Effector memory CD4-positive, alpha-beta T cell (primary cell): Measurements from ENCODE around the gene TGFA.

ENCODE experiments used
- DNase-seq, 3 donors: peaks; one replicate each; pipeline ENCODE4 v3.0.0-alpha.2; 2020
- H3K27ac ChIP-seq: 2 replicates; pipeline ENCODE4 v1.7.0; 2013; ENCODE audit warnings: mild to moderate bottlenecking, low read length, moderate library complexity; ENCODE audit not compliant: insufficient read depth, poor library complexity, severe bottlenecking
- H3K27me3 ChIP-seq: replicated peaks from 2 replicates; pipeline ENCODE4 v1.7.0; 2013; ENCODE audit warnings: mild to moderate bottlenecking, low read length; ENCODE audit not compliant: insufficient read depth, control insufficient read depth, poor library complexity, severe bottlenecking
- H3K36me3 ChIP-seq: 2 replicates; pipeline ENCODE4 v1.7.0; 2013; ENCODE audit warnings: mild to moderate bottlenecking, low read length, moderate library complexity; ENCODE audit not compliant: control insufficient read depth, insufficient read depth
- H3K4me1 ChIP-seq: 2 replicates; pipeline ENCODE4 v1.7.0; 2013; ENCODE audit warnings: low read length, mild to moderate bottlenecking; ENCODE audit not compliant: control insufficient read depth, insufficient read depth, poor library complexity, severe bottlenecking
- H3K4me3 ChIP-seq: 2 replicates; pipeline ENCODE4 v1.7.0; 2013; ENCODE audit warnings: low read length, low read depth, mild to moderate bottlenecking; ENCODE audit not compliant: insufficient read depth, poor library complexity, severe bottlenecking
- H3K9me3 ChIP-seq: 2 replicates; pipeline ENCODE4 v1.7.0; 2013; ENCODE audit warnings: mild to moderate bottlenecking, low read length, moderate library complexity; ENCODE audit not compliant: control insufficient read depth

The TGFA gene

DNA sequence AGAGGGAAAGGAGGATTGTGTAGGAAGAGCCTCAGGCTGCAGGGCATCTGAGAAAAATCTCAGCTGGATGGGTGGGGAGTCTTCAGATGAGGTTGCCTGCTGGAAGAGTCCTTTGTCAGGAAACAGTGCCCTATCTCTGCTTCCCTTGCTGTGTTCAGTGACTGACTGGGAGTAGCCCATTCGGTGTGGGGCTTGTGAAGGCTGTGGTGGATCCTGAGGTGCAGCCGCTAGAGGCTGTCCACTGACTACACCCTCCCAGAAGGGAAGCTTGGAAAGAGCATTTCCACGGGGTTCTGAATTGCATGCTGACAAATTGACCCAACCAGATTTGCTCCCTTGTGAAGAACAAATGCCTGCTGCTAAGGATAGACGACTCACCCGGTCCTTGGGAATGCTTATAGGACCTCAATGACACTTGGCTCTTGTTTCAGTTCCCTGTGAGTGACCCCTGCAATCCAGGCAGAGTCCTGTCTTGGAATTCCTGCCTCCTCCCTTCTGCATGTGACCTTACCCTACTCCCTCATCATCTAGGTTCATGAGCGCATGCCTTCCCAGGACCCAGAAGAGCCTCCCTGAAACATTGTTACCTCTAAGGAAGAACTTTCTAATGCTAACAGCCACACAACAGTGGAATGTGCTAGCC is 142.0 kb downstream of the TGFA start:
- H3K4me1 ChIP-seq = no peaks in the 10 kb centered on the region
- no peak for DNase-seq
- no peak overlapping the region for H3K27ac ChIP-seq
- H3K9me3 ChIP-seq = no peaks in the 10 kb centered on the region
- H3K36me3 ChIP-seq = no peaks in the 10 kb centered on the region
- H3K27me3 ChIP-seq = no peaks in the 10 kb centered on the region
- H3K4me3 ChIP-seq = no peak overlapping the region

DNA sequence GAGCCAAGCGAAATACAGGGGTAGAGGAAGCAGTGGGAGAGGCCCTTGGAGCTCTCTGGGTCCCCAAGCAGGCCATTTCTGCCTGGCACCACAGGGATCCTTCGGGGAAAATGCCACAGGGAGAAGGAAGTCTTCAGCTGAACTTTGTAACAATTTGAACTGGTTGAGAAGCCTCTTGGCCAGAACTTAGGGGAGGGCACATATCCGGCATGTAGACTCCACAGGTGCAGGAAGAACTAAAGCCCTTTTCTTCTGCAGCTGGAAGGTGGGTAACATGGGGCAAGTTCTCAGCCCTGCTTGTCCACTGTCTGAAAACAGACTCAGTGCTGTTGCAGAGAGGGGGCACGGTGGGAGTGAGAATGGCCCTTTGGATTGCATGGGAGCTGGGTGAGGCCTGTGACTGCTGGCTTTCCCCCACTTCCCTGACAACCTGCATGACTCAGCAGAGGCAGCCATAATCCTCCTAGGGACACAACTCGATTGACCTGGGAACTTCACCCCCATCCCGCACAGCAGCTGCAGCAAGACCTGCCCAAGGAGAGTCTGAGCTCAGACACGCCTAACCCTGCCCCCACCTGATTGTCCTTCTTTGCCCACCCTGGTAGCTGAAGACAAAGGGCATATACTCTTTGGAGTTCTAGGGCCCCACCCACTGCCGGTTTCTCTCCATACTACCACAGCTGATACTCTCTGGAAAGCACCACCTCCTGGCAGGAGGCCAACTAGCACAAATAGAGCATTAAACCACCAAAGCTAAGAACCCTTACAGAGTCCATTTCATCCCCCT is 150.2 kb downstream of the TGFA start:
- Histone ChIP-seq H3K9me3 (no peaks in the 10 kb centered on the region), H3K27ac (no peak overlapping the region), H3K4me1 (no peaks in the 10 kb centered on the region), H3K27me3 (no peaks in the 10 kb centered on the region), H3K36me3 (no peaks in the 10 kb centered on the region), H3K4me3 (no peak overlapping the region)
- DNase-seq = no peak

DNA sequence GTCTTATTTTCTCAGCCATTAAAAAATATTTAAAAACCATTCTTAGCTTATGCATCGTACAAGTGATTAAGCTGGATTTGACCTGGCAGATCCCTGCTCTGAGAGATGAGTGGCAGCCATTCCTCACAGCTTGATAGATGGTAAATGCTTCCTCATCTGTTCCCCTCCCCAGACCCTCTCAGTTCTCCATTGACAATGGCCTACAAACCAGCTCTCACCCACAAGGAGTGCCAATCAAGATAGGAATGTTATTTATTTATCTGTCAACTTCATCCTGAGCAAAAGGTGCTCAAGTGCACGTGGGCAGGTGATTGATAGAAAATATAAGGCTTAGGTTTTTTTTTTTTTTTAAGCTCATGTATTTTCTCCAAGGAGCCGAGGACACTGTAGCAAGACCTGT is 153.1 kb downstream of the TGFA start:
- Histone ChIP-seq H3K36me3 (no peaks in the 10 kb centered on the region), H3K9me3 (no peaks in the 10 kb centered on the region), H3K27ac (no peak overlapping the region), H3K4me1 (no peaks in the 10 kb centered on the region), H3K4me3 (no peak overlapping the region), H3K27me3 (no peaks in the 10 kb centered on the region)
- DNase-seq = no peak

DNA sequence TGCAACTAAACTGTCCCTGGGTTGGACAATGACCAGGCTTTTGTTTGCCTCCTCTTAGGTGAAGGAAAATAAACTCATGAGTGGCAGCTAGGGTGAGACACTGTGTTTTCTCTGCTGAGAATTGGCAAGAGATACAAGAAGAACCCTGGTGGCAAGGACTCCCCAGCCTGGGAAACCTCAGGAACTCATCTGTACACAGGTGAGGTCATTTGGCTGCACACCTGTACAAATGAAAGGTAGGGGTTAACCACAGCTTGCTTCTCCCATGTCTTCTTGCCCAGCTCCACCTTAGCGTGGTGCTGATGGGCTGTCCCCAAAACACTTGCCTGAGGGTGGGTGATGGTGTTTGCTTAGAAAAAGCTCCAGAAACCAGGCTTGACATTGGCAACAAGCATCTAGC is 154.6 kb downstream of the TGFA start:
- DNase-seq = no peak
- Histone ChIP-seq H3K4me3 (no peak overlapping the region), H3K4me1 (no peaks in the 10 kb centered on the region), H3K27ac (no peak overlapping the region), H3K9me3 (no peaks in the 10 kb centered on the region), H3K36me3 (no peaks in the 10 kb centered on the region), H3K27me3 (no peaks in the 10 kb centered on the region)
